Peyer's patch (tissue), 4 donors: Measurements from ENCODE around the gene SMIM14.

Experiments used
- CTCF ChIP-seq, 6 experiments: fragments of 450-650 bp in 4 of 6; fragments of 200-600 bp in 2 of 6; sonication (generic) in 1 of 6; IDR thresholded peaks; one replicate each; pipeline ENCODE4 v1.5.1; 2017 to 2019; ENCODE audit warnings: antibody characterized with exemption in 6 of 6, mild to moderate bottlenecking in 3 of 6, moderate library complexity in 1 of 6
- POLR2A ChIP-seq, 2 donors: fragments of 450-650 bp; IDR thresholded peaks; one replicate each; pipeline ENCODE4 v1.5.1; 2017; ENCODE audit warnings: antibody characterized with exemption in 2 of 2, mild to moderate bottlenecking in 2 of 2, moderate library complexity in 2 of 2

GRCh38 chr4:39497909-39498726, 140.5 kb downstream of the SMIM14 start:
- no peak for TF ChIP-seq CTCF (IDR thresholded peaks at IDR 0.05)
- TF ChIP-seq POLR2A (IDR thresholded peaks at IDR 0.05), result no peak
